ENCODE results near the gene TOM1.
A peak's percentile ranks its signal among the peaks of the same experiment; 100 is the strongest.

TOM1 gene

GRCh38 chr22:35332278-35332677 is 32.6 kb downstream of the TOM1 start:
- Histone ChIP-seq H4K20me1 (peaks cover 0 to 41% (median 0%) of the 10 kb centered on the region in 11 experiments; a peak in 5 of 22 replicates), H3K4me1 (peaks cover 77 to 99% (median 91%) of the 10 kb centered on the region in 10 experiments), H3K4me2 (peak overlapping the region in 4 of 11 experiments; percentile 83 to 95 (median 88); a peak in 11 of 22 replicates), H3K27me3 (no peaks in the 10 kb centered on the region), H3K4me3 (no peak overlapping the region), H3K9me3 (replicated peaks in 1 of 11) (peaks cover 0 to 3% (median 0%) of the 10 kb centered on the region in 11 experiments; a peak in 1 of 22 replicates), H3K27ac (peak overlapping the region in 3 of 11 experiments; percentile 2 to 76 (median 6); a peak in 5 of 22 replicates), H3K9ac (peak overlapping the region in 2 of 11 experiments; percentile 47 to 67; a peak in 2 of 22 replicates), H3K36me3 (peaks cover 24 to 95% (median 56%) of the 10 kb centered on the region in 11 experiments)
- TF ChIP-seq Cebpa-rat (IDR thresholded peaks at IDR 0.05) = no peak

GRCh38 chr22:35333220-35333619 is 33.5 kb downstream of the TOM1 start:
- Histone ChIP-seq H3K27ac (peak overlapping the region; percentile 36 to 76 (median 51); a peak in 21 of 22 replicates), H3K4me1 (peaks cover 86 to 99% (median 96%) of the 10 kb centered on the region in 10 experiments), H3K36me3 (peaks cover 15 to 95% (median 48%) of the 10 kb centered on the region in 11 experiments)

GRCh38 chr22:35334004-35334403 is 34.3 kb downstream of the TOM1 start:
- peaks cover 0 to 3% (median 0%) of the 10 kb centered on the region in 11 experiments; a peak in 1 of 22 replicates for H3K9me3 ChIP-seq (replicated peaks in 1 of 11)
- H3K27me3 ChIP-seq = no peaks in the 10 kb centered on the region
- H3K4me3 ChIP-seq = no peak overlapping the region
- peaks cover 84 to 95% (median 89%) of the 10 kb centered on the region in 10 experiments for H3K4me1 ChIP-seq
- H4K20me1 ChIP-seq = peaks cover 0 to 47% (median 0%) of the 10 kb centered on the region in 11 experiments; a peak in 5 of 22 replicates
- peak overlapping the region; percentile 73 to 95 (median 88) for H3K4me2 ChIP-seq
- peaks cover 13 to 95% (median 49%) of the 10 kb centered on the region in 11 experiments; a peak in 21 of 22 replicates for H3K36me3 ChIP-seq
- peak overlapping the region; percentile 2 to 64 (median 41); a peak in 16 of 22 replicates for H3K9ac ChIP-seq
- TF ChIP-seq Cebpa-rat (IDR thresholded peaks at IDR 0.05) = no peak
- H3K27ac ChIP-seq = peak overlapping the region in 10 of 11 experiments; percentile 38 to 76 (median 51); a peak in 20 of 22 replicates

More at GRCh38 chr22:35333220-35333619, 33.5 kb downstream of the TOM1 start:
- Histone ChIP-seq H3K4me2 (peak overlapping the region; percentile 73 to 95 (median 88)), H4K20me1 (peaks cover 0 to 47% (median 0%) of the 10 kb centered on the region in 11 experiments; a peak in 5 of 22 replicates), H3K27me3 (no peaks in the 10 kb centered on the region), H3K9ac (peak overlapping the region; percentile 1 to 67 (median 53); a peak in 17 of 22 replicates), H3K4me3 (no peak overlapping the region), H3K9me3 (replicated peaks in 1 of 11) (peaks cover 0 to 3% (median 0%) of the 10 kb centered on the region in 11 experiments; a peak in 1 of 22 replicates)
- no peak for TF ChIP-seq Cebpa-rat (IDR thresholded peaks at IDR 0.05)

- Histone ChIP-seq H3K27ac (peak overlapping the region in 3 of 11 experiments; percentile 58 to 76 (median 69); a peak in 5 of 22 replicates), H3K36me3 (peaks cover 13 to 97% (median 57%) of the 10 kb centered on the region in 11 experiments; a peak in 21 of 22 replicates), H3K4me1 (peaks cover 70 to 81% (median 74%) of the 10 kb centered on the region in 10 experiments), H3K27me3 (no peaks in the 10 kb centered on the region), H3K4me3 (no peak overlapping the region), H3K9ac (peak overlapping the region in 6 of 11 experiments; percentile 20 to 61 (median 55); a peak in 4 of 22 replicates), H4K20me1 (peaks cover 0 to 47% (median 0%) of the 10 kb centered on the region in 11 experiments; a peak in 5 of 22 replicates), H3K4me2 (peak overlapping the region; percentile 73 to 95 (median 88); a peak in 19 of 22 replicates), H3K9me3 (replicated peaks in 1 of 11) (no peaks in the 10 kb centered on the region)
- TF ChIP-seq Cebpa-rat (IDR thresholded peaks at IDR 0.05) = no peak
These were observed 35.8 kb downstream of the TOM1 start for GRCh38 chr22:35335468-35335867.

- no peak overlapping the region for H3K4me3 ChIP-seq
- peaks cover 64 to 78% (median 72%) of the 10 kb centered on the region in 10 experiments for H3K4me1 ChIP-seq
- no peaks in the 10 kb centered on the region for H3K27me3 ChIP-seq
- peaks cover 13 to 100% (median 60%) of the 10 kb centered on the region in 11 experiments; a peak in 21 of 22 replicates for H3K36me3 ChIP-seq
- TF ChIP-seq Cebpa-rat (IDR thresholded peaks at IDR 0.05) = no peak
- peaks cover 0 to 53% (median 0%) of the 10 kb centered on the region in 11 experiments; a peak in 5 of 22 replicates for H4K20me1 ChIP-seq
- H3K9me3 ChIP-seq (replicated peaks in 1 of 11) = no peaks in the 10 kb centered on the region
- H3K9ac ChIP-seq = peak overlapping the region in 3 of 11 experiments; percentile 11 to 53 (median 36); a peak in 1 of 22 replicates
- peak overlapping the region; percentile 13 to 95 (median 87); a peak in 17 of 22 replicates for H3K4me2 ChIP-seq
- peak overlapping the region in 1 of 11 experiments; percentile 76; a peak in 1 of 22 replicates for H3K27ac ChIP-seq
These were observed 36.5 kb downstream of the TOM1 start for GRCh38 chr22:35335936-35336781.

GRCh38 chr22:35337932-35338331 is 38.2 kb downstream of the TOM1 start:
- H3K27me3 ChIP-seq = no peaks in the 10 kb centered on the region
- no peak for TF ChIP-seq Cebpa-rat (IDR thresholded peaks at IDR 0.05)
- no peak overlapping the region for H3K4me3 ChIP-seq
- peaks cover 0 to 65% (median 0%) of the 10 kb centered on the region in 11 experiments; a peak in 5 of 22 replicates for H4K20me1 ChIP-seq
- peak overlapping the region in 1 of 11 experiments; percentile 7; a peak in 1 of 22 replicates for H3K9ac ChIP-seq
- H3K9me3 ChIP-seq (replicated peaks in 1 of 11) = peaks cover 0 to 3% (median 0%) of the 10 kb centered on the region in 11 experiments; a peak in 6 of 22 replicates
- H3K4me1 ChIP-seq = peaks cover 47 to 69% (median 60%) of the 10 kb centered on the region in 10 experiments
- peak overlapping the region in 2 of 11 experiments; percentile 3 to 11; a peak in 1 of 22 replicates for H3K27ac ChIP-seq
- peaks cover 20 to 100% (median 54%) of the 10 kb centered on the region in 11 experiments; a peak in 21 of 22 replicates for H3K36me3 ChIP-seq
- peak overlapping the region in 10 of 11 experiments; percentile 37 to 95 (median 54); a peak in 19 of 22 replicates for H3K4me2 ChIP-seq

- Histone ChIP-seq H3K9me3 (replicated peaks in 1 of 11) (peaks cover 0 to 11% (median 0%) of the 10 kb centered on the region in 11 experiments; a peak in 7 of 22 replicates), H4K20me1 (peaks cover 0 to 57% (median 0%) of the 10 kb centered on the region in 11 experiments; a peak in 5 of 22 replicates), H3K27ac (no peak overlapping the region; a peak in 1 of 22 replicates), H3K4me3 (no peak overlapping the region), H3K4me2 (peak overlapping the region in 8 of 11 experiments; percentile 5 to 56 (median 35); a peak in 11 of 22 replicates), H3K27me3 (no peaks in the 10 kb centered on the region), H3K36me3 (peaks cover 26 to 100% (median 55%) of the 10 kb centered on the region in 11 experiments; a peak in 21 of 22 replicates), H3K4me1 (peaks cover 15 to 51% (median 40%) of the 10 kb centered on the region in 10 experiments; a peak in 19 of 20 replicates), H3K9ac (no peak overlapping the region)
- no peak for TF ChIP-seq Cebpa-rat (IDR thresholded peaks at IDR 0.05)
These were observed 41.6 kb downstream of the TOM1 start for GRCh38 chr22:35341090-35341874.

All from BLaER1 treated with 17β-estradiol and CSF1 and Interleukin-3, amounts not matched to agents 10 nM and 100 nM (cell line).